Measurements from ENCODE around the gene CYP27A1. TPM values are rescaled to one million over a fixed set of nuclear protein-coding genes. Genes with fewer than 3 reads are reported as not detected.
A peak's percentile ranks its signal among the peaks of the same experiment; 100 is the strongest.

Gene CYP27A1
- total and polyA plus RNA-seq, 9 donors, result 22.0 to 59.5 (median 34.4) TPM

DNA sequence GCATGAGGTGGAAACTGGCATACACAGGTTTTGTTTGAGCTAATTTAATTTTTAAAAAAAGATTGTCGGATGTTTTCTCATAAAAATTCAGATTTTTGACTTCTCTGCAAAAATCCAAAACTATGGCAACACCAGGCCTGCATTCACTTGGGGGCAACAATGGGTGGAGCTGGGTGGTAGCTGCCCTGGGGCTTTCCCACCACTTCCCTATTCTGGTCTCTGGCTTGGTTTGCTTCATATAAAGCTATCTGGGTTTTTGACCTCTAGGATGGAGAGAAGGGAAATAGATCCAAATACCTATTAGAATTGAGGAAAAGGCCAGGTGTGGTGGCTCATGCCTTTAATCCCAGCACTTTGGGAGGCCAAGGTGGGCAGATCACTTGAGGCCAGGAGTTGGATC is 5.5 kb upstream of the CYP27A1 start:
- no peak for DNase-seq
- Histone ChIP-seq H3K27me3 (no peaks in the 10 kb centered on the region), H3K4me1 (ENCODE audit: insufficient read depth) (no peaks in the 10 kb centered on the region), H3K27ac (no peak overlapping the region), H3K9me3 (no peaks in the 10 kb centered on the region), H3K4me3 (no peak overlapping the region), H3K36me3 (no peaks in the 10 kb centered on the region)
- 97 to 98% (median 97%) methylated on average over 1 of the region's 1 CpG for WGBS, 3 donors
- TF ChIP-seq POLR2A (IDR thresholded peaks at IDR 0.05), result no peak
- TF ChIP-seq, protein P1, sequence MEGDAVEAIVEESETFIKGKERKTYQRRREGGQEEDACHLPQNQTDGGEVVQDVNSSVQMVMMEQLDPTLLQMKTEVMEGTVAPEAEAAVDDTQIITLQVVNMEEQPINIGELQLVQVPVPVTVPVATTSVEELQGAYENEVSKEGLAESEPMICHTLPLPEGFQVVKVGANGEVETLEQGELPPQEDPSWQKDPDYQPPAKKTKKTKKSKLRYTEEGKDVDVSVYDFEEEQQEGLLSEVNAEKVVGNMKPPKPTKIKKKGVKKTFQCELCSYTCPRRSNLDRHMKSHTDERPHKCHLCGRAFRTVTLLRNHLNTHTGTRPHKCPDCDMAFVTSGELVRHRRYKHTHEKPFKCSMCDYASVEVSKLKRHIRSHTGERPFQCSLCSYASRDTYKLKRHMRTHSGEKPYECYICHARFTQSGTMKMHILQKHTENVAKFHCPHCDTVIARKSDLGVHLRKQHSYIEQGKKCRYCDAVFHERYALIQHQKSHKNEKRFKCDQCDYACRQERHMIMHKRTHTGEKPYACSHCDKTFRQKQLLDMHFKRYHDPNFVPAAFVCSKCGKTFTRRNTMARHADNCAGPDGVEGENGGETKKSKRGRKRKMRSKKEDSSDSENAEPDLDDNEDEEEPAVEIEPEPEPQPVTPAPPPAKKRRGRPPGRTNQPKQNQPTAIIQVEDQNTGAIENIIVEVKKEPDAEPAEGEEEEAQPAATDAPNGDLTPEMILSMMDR (IDR thresholded peaks at IDR 0.05), result no peak
- intact Hi-C loops (cut with DNase I), result no loop called here

DNA sequence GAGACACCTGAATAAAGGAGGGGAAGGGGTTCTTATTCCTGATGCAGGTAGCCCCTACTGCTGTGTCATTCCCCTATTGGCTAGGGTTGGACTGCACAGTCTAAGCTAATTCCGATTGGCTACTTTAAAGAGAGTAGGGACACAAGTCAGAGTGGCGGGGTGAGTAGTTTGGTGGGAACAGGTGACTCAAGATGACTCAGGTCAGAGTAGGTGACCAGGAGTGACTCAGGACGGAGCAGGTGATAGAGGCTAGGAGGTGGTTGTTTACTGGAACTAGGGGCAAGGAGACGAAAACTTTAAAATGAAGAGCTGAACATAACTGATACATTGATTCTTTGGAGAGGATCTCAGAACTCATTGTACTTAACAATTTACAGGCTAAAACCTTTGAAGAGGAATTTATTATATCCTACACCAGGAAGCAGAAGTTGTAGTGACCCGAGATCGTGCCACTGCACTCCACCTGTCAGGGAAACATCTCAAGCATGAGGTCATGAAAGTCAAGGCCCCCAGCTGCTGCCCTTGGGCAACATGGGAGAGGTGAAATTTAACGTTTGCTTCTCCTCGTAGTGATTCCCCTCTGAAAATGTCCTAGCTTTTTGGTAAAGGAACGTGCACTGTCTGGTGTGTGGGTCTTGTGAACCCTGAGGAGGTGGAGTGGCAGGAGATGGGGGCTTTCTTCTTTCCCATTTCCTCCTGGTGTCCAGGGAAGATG is 4.5 kb upstream of the CYP27A1 start:
- whole genome bisulfite sequencing, 3 donors, result 92 to 93% (median 93%) methylated on average over 9 of the region's 9 CpGs
- TF ChIP-seq, protein P1 (IDR thresholded peaks at IDR 0.05), result no peak
- TF ChIP-seq POLR2A (IDR thresholded peaks at IDR 0.05), result no peak
- no peak for TF ChIP-seq EP300 (IDR thresholded peaks at IDR 0.05)
- no peak overlapping the region for H3K4me3 ChIP-seq
- no peaks in the 10 kb centered on the region for H3K4me1 ChIP-seq (ENCODE audit: insufficient read depth)
- H3K27me3 ChIP-seq, result no peaks in the 10 kb centered on the region
- intact Hi-C loops (cut with DNase I), result no loop called here
- H3K9me3 ChIP-seq, result no peaks in the 10 kb centered on the region
- no peak overlapping the region for H3K27ac ChIP-seq
- no peak for DNase-seq
- H3K36me3 ChIP-seq, result no peaks in the 10 kb centered on the region

DNA sequence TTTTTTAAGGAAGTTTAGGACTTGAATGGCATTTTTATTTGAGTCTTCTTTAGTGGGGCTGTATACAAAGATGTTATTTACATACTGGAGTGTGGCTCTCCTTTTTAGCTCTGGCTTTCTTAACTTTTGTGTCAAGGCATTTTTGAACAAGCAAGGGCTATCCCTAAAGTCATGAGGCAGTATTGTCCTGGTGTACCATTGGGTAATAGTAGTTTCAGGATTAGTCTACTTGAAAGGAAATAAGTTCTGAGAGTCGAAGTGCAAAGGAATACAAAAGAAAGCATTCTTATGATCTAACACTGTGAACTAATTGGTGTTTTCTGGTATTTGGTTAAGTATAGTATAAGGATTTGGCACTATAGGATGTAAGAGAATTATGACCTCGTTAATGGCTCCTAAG is 1.9 kb upstream of the CYP27A1 start:
- Histone ChIP-seq H3K9me3 (no peaks in the 10 kb centered on the region), H3K27me3 (no peaks in the 10 kb centered on the region), H3K36me3 (no peaks in the 10 kb centered on the region), H3K4me3 (no peak overlapping the region), H3K4me1 (ENCODE audit: insufficient read depth) (peaks cover 4% of the 10 kb centered on the region), H3K27ac (no peak overlapping the region)
- intact Hi-C loops (cut with DNase I), result no loop called here
- no peak for TF ChIP-seq POLR2A (IDR thresholded peaks at IDR 0.05)
- TF ChIP-seq EP300 (IDR thresholded peaks at IDR 0.05), result no peak
- TF ChIP-seq, protein P1 (IDR thresholded peaks at IDR 0.05), result no peak
- no peak for DNase-seq
- 94% methylated on average over 2 of the region's 2 CpGs for WGBS, 3 donors

DNA sequence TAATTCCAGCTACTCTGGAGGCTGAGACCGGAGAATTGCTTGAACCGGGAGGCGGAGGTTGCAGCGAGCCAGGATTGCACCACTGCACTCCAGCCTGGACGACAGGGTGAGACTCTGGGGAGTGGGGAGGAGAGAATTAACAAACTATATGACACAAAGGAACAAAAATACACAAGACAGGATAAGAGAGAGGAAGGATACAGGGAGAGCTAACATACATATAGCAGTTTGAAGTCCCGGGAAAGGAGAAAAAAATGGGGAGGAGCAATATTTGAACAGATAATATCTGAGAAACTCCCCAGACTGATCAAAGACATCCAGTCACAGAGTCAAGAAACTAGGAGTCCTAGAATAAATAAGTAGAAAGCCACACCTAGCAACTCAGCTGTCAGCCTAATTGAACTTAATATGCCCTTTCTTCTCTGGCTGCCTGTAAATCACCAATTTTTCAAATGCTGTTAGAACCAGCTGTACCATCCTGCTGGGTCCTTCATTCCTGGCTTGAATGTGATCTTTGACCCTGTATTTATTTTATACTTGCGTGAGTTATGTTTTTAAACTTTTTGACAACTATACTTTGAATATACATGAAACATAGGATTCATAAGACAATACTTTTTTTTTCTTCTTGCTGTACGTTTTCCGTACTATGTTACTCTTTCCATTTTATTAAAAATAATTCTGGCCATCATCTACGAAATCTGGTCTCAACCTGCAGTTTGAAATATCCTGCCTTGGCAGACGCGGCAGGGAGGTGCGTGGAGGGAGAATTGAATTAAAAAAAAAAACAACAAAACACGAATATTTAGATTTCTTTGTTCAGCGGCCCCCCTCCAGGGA is 876 bp upstream of the CYP27A1 start:
- H3K36me3 ChIP-seq, result no peaks in the 10 kb centered on the region
- H3K27me3 ChIP-seq, result no peaks in the 10 kb centered on the region
- peak overlapping the region in 1 of 2 donors; percentile 53 for H3K27ac ChIP-seq
- WGBS, 3 donors, result 38 to 39% (median 39%) methylated on average over 15 of the region's 15 CpGs
- no peak for DNase-seq
- H3K4me3 ChIP-seq, result peak overlapping the region; percentile 56
- TF ChIP-seq, protein P1 (IDR thresholded peaks at IDR 0.05), result no peak
- TF ChIP-seq POLR2A (IDR thresholded peaks at IDR 0.05) (no peak), EP300 (IDR thresholded peaks at IDR 0.05) (no peak)
- no peaks in the 10 kb centered on the region for H3K9me3 ChIP-seq
- intact Hi-C loops (cut with DNase I), result no loop called here
- H3K4me1 ChIP-seq (ENCODE audit: insufficient read depth), result peaks cover 4% of the 10 kb centered on the region
